BLaER1 treated with 17β-estradiol and CSF1 and Interleukin-3, amounts not matched to agents 10 nM and 100 nM (cell line): ENCODE data around the gene LANCL2.
A peak's percentile ranks its signal among the peaks of the same experiment; 100 is the strongest.
"Not testable (repeated sequence)": the region's sequence is repeated elsewhere in the genome, so short reads cannot be mapped to it uniquely, and the experiment has no call there.

Experiments used
- H3K27ac ChIP-seq, 11 experiments: shearing (Covaris generic); formaldehyde crosslinking; 2 replicates each; pipeline ENCODE4 v1.8.1; 2022
- H3K27me3 ChIP-seq, 11 experiments: shearing (Covaris generic); formaldehyde crosslinking; 2 replicates each; pipeline ENCODE4 v1.8.1; 2022
- H3K36me3 ChIP-seq, 11 experiments: shearing (Covaris generic); formaldehyde crosslinking; 2 replicates each; pipeline ENCODE4 v1.8.1; 2022
- H3K4me1 ChIP-seq, 10 experiments: shearing (Covaris generic); formaldehyde crosslinking; 2 replicates each; pipeline ENCODE4 v1.8.1; 2022
- H3K4me2 ChIP-seq, 11 experiments: shearing (Covaris generic); formaldehyde crosslinking; 2 replicates each; pipeline ENCODE4 v1.8.1; 2022
- H3K4me3 ChIP-seq, 10 experiments: shearing (Covaris generic); formaldehyde crosslinking; 2 replicates each; pipeline ENCODE4 v1.8.1; 2022
- H3K9ac ChIP-seq, 11 experiments: shearing (Covaris generic); formaldehyde crosslinking; 2 replicates each; pipeline ENCODE4 v1.8.1; 2022
- H3K9me3 ChIP-seq, 11 experiments: shearing (Covaris generic); formaldehyde crosslinking; replicated peaks in 1 of 11; 2 replicates each; pipeline ENCODE4 v1.8.1; 2022
- H4K20me1 ChIP-seq, 11 experiments: shearing (Covaris generic); formaldehyde crosslinking; 2 replicates each; pipeline ENCODE4 v1.8.1; 2022
- Cebpa-rat ChIP-seq, 11 experiments: shearing (Covaris generic); IDR thresholded peaks; 2 replicates each; pipeline ENCODE4 v1.8.1; 2022

Gene LANCL2

GRCh38 chr7:55410667-55411239 lies 45.6 kb downstream of the LANCL2 start:
- Histone ChIP-seq H3K4me2 (peak overlapping the region in 8 of 11 experiments; percentile 37 to 78 (median 62); a peak in 16 of 22 replicates), H3K4me1 (peaks cover 8 to 36% (median 34%) of the 10 kb centered on the region in 10 experiments; a peak in 19 of 20 replicates), H3K27ac (peak overlapping the region in 3 of 11 experiments; percentile 1 to 25 (median 19); a peak in 3 of 22 replicates), H3K27me3 (no peaks in the 10 kb centered on the region), H3K4me3 (no peak overlapping the region), H3K9ac (no peak overlapping the region), H3K9me3 (no peaks in the 10 kb centered on the region), H3K36me3 (peaks cover 5 to 43% (median 16%) of the 10 kb centered on the region in 11 experiments; a peak in 18 of 22 replicates), H4K20me1 (no peaks in the 10 kb centered on the region; a peak in 1 of 22 replicates)
- TF ChIP-seq Cebpa-rat (IDR thresholded peaks at IDR 0.05): no peak

- Histone ChIP-seq H3K36me3 (peaks cover 5 to 33% (median 13%) of the 10 kb centered on the region in 11 experiments; a peak in 18 of 22 replicates), H3K4me1 (peaks cover 8 to 27% (median 23%) of the 10 kb centered on the region in 10 experiments; a peak in 19 of 20 replicates), H3K4me2 (no peak overlapping the region), H3K9me3 (no peaks in the 10 kb centered on the region), H3K9ac (no peak overlapping the region), H4K20me1 (no peaks in the 10 kb centered on the region; a peak in 1 of 22 replicates), H3K27me3 (no peaks in the 10 kb centered on the region), H3K4me3 (no peak overlapping the region), H3K27ac (no peak overlapping the region)
- TF ChIP-seq Cebpa-rat (IDR thresholded peaks at IDR 0.05): no peak
Observed at GRCh38 chr7:55411844-55412243, 46.7 kb downstream of the LANCL2 start.

GRCh38 chr7:55413442-55413841 lies 48.3 kb downstream of the LANCL2 start:
- H3K4me2 ChIP-seq: no peak overlapping the region
- peaks cover 8 to 22% (median 20%) of the 10 kb centered on the region in 10 experiments; a peak in 19 of 20 replicates for H3K4me1 ChIP-seq
- no peak overlapping the region for H3K9ac ChIP-seq
- peaks cover 0 to 20% (median 9%) of the 10 kb centered on the region in 11 experiments; a peak in 18 of 22 replicates for H3K36me3 ChIP-seq
- no peaks in the 10 kb centered on the region for H3K27me3 ChIP-seq
- TF ChIP-seq Cebpa-rat (IDR thresholded peaks at IDR 0.05): no peak
- H3K27ac ChIP-seq: no peak overlapping the region
- no peaks in the 10 kb centered on the region for H3K9me3 ChIP-seq
- H4K20me1 ChIP-seq: no peaks in the 10 kb centered on the region; a peak in 1 of 22 replicates
- no peak overlapping the region for H3K4me3 ChIP-seq

GRCh38 chr7:55415173-55415778 lies 50.1 kb downstream of the LANCL2 start:
- H3K4me2 ChIP-seq: no peak overlapping the region
- H3K4me3 ChIP-seq: no peak overlapping the region
- H3K9ac ChIP-seq: no peak overlapping the region
- TF ChIP-seq Cebpa-rat (IDR thresholded peaks at IDR 0.05): no peak
- no peak overlapping the region for H3K27ac ChIP-seq
- H4K20me1 ChIP-seq: no peaks in the 10 kb centered on the region; a peak in 1 of 22 replicates
- H3K36me3 ChIP-seq: peaks cover 0 to 22% (median 9%) of the 10 kb centered on the region in 11 experiments; a peak in 18 of 22 replicates
- H3K9me3 ChIP-seq: no peaks in the 10 kb centered on the region
- H3K27me3 ChIP-seq: no peaks in the 10 kb centered on the region
- H3K4me1 ChIP-seq: peaks cover 0 to 8% (median 7%) of the 10 kb centered on the region in 10 experiments; a peak in 14 of 20 replicates

GRCh38 chr7:55417456-55417855 lies 52.3 kb downstream of the LANCL2 start:
- not testable (repeated sequence) for H4K20me1 ChIP-seq, H3K4me2 ChIP-seq, H3K27ac ChIP-seq, H3K4me3 ChIP-seq, H3K27me3 ChIP-seq, H3K9ac ChIP-seq, H3K4me1 ChIP-seq, H3K9me3 ChIP-seq
- H3K36me3 ChIP-seq: peaks cover 0 to 12% (median 4%) of the 10 kb centered on the region in 11 experiments; a peak in 10 of 22 replicates

GRCh38 chr7:55420530-55420929 lies 55.4 kb downstream of the LANCL2 start:
- Histone ChIP-seq H3K27me3 (no peaks in the 10 kb centered on the region), H3K4me3 (no peak overlapping the region), H3K36me3 (peaks cover 0 to 17% (median 6%) of the 10 kb centered on the region in 11 experiments; a peak in 19 of 22 replicates), H3K27ac (no peak overlapping the region), H4K20me1 (peaks cover 0 to 25% (median 8%) of the 10 kb centered on the region in 11 experiments; a peak in 6 of 22 replicates), H3K4me1 (peaks cover 0 to 12% (median 4%) of the 10 kb centered on the region in 10 experiments; a peak in 9 of 20 replicates), H3K9ac (no peak overlapping the region), H3K4me2 (no peak overlapping the region), H3K9me3 (no peaks in the 10 kb centered on the region)
- TF ChIP-seq Cebpa-rat (IDR thresholded peaks at IDR 0.05): no peak

GRCh38 chr7:55423277-55423711 lies 58.2 kb downstream of the LANCL2 start:
- Histone ChIP-seq H4K20me1 (peaks cover 0 to 27% (median 8%) of the 10 kb centered on the region in 11 experiments; a peak in 6 of 22 replicates), H3K9me3 (no peaks in the 10 kb centered on the region), H3K36me3 (peaks cover 15 to 38% (median 26%) of the 10 kb centered on the region in 11 experiments; a peak in 21 of 22 replicates), H3K9ac (no peak overlapping the region), H3K4me2 (no peak overlapping the region), H3K4me1 (peaks cover 0 to 13% (median 6%) of the 10 kb centered on the region in 10 experiments; a peak in 9 of 20 replicates), H3K27me3 (no peaks in the 10 kb centered on the region), H3K4me3 (no peak overlapping the region), H3K27ac (no peak overlapping the region)
- TF ChIP-seq Cebpa-rat (IDR thresholded peaks at IDR 0.05): no peak

- no peak overlapping the region for H3K27ac ChIP-seq
- no peaks in the 10 kb centered on the region for H3K27me3 ChIP-seq
- H3K36me3 ChIP-seq: peaks cover 15 to 40% (median 26%) of the 10 kb centered on the region in 11 experiments; a peak in 21 of 22 replicates
- H4K20me1 ChIP-seq: peaks cover 0 to 27% (median 8%) of the 10 kb centered on the region in 11 experiments; a peak in 6 of 22 replicates
- no peak overlapping the region for H3K9ac ChIP-seq
- no peak for TF ChIP-seq Cebpa-rat (IDR thresholded peaks at IDR 0.05)
- no peak overlapping the region for H3K4me2 ChIP-seq
- no peaks in the 10 kb centered on the region for H3K9me3 ChIP-seq
- H3K4me1 ChIP-seq: peaks cover 0 to 13% (median 6%) of the 10 kb centered on the region in 10 experiments; a peak in 9 of 20 replicates
- H3K4me3 ChIP-seq: no peak overlapping the region
Observed at GRCh38 chr7:55423891-55424290, 58.8 kb downstream of the LANCL2 start.

GRCh38 chr7:55425141-55425752 lies 60.1 kb downstream of the LANCL2 start:
- H3K9ac ChIP-seq: no peak overlapping the region
- H3K4me3 ChIP-seq: no peak overlapping the region
- H3K36me3 ChIP-seq: peaks cover 15 to 39% (median 26%) of the 10 kb centered on the region in 11 experiments; a peak in 21 of 22 replicates
- H3K9me3 ChIP-seq: no peaks in the 10 kb centered on the region
- no peak overlapping the region for H3K27ac ChIP-seq
- peaks cover 0 to 27% (median 8%) of the 10 kb centered on the region in 11 experiments; a peak in 7 of 22 replicates for H4K20me1 ChIP-seq
- no peaks in the 10 kb centered on the region for H3K27me3 ChIP-seq
- peaks cover 0 to 13% (median 6%) of the 10 kb centered on the region in 10 experiments; a peak in 9 of 20 replicates for H3K4me1 ChIP-seq
- H3K4me2 ChIP-seq: peak overlapping the region in 3 of 11 experiments; percentile 2 to 3 (median 2); a peak in 1 of 22 replicates
- TF ChIP-seq Cebpa-rat (IDR thresholded peaks at IDR 0.05): no peak
